HFFc6 (cell line): ENCODE measurements around the gene OPCML. TPM values are rescaled to one million over a fixed set of nuclear protein-coding genes. Genes with fewer than 3 reads are reported as not detected.

ENCODE experiments used
- DNase-seq: peaks from one replicate; pipeline ENCODE4 v3.0.0-alpha.2; 2018
- H3K27ac Mint-ChIP-seq: 2 replicates; pipeline ENCODE4 v1.8.0; 2020; ENCODE audit warnings: mild to moderate bottlenecking, mixed read lengths
- H3K27me3 Mint-ChIP-seq: 2 replicates; pipeline ENCODE4 v1.8.0; 2021; ENCODE audit warnings: mild to moderate bottlenecking, moderate library complexity, mixed read lengths; ENCODE audit not compliant: insufficient read depth
- H3K36me3 Mint-ChIP-seq: 2 replicates; pipeline ENCODE4 v1.8.0; 2021; ENCODE audit warnings: low read depth, mixed read lengths
- H3K4me1 Mint-ChIP-seq: 2 replicates; pipeline ENCODE4 v1.8.0; 2020; ENCODE audit warnings: low read depth, mixed read lengths
- H3K4me3 Mint-ChIP-seq: 2 replicates; pipeline ENCODE4 v1.8.0; 2020; ENCODE audit warnings: mild to moderate bottlenecking, moderate library complexity, mixed read lengths
- H3K9me3 Mint-ChIP-seq: 2 replicates; pipeline ENCODE4 v1.8.0; 2020; ENCODE audit warnings: mild to moderate bottlenecking, mixed read lengths
- total RNA-seq, 6 experiments: library from RNA; stranded (reverse); fragmentation: NEBNext Ultra II Directional; extraction: Animal tissue kit (Norgen Biotek cat#: 25700); gene quantifications; 2 replicates in 1 of 6; 3 replicates in 5 of 6; pipeline ENCODE4 v1.2.3, GENCODE V29; 2021
- TF ChIP-seq, protein P1 (sequence below): fragments of 200-600 bp; sonication (generic); IDR thresholded peaks from 2 replicates; pipeline ENCODE4 v1.5.0; 2021; ENCODE audit warnings: antibody characterized with exemption, mild to moderate bottlenecking

The OPCML gene
- total RNA-seq, 6 experiments from 2014 or later = 0.11 to 1.7 (median 0.33) TPM

DNA sequence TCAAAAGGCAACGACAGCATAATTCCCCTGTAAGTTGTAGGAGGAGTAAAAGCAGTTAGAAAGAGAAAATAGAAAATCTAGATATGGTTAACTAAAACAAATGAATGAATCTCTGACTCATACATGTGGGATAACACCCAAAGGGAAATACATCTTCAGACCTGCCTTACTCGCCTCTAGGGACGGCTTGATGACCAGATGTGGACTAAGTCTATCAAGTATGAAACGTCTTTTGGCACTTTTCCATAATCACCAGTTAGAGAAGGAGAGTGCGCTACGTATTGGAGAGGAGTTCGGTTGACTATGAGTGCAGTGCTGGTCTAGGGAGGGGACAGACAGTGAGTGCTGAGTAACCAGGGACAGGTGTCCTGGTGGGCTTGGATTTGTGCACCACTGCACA is 459.9 kb downstream of the OPCML start:
- Mint-ChIP-seq H3K4me1 (no peaks in the 10 kb centered on the region; the same call in 1 of the 2 replicates), H3K27me3 (peaks cover 21% of the 10 kb centered on the region), H3K9me3 (0 out of 2 replicates have a peak, but pooled peaks cover 3% of the 10 kb centered on the region), H3K4me3 (no peak overlapping the region), H3K27ac (no peak overlapping the region), H3K36me3 (no peaks in the 10 kb centered on the region)
- no peak for DNase-seq
- TF ChIP-seq, protein P1, sequence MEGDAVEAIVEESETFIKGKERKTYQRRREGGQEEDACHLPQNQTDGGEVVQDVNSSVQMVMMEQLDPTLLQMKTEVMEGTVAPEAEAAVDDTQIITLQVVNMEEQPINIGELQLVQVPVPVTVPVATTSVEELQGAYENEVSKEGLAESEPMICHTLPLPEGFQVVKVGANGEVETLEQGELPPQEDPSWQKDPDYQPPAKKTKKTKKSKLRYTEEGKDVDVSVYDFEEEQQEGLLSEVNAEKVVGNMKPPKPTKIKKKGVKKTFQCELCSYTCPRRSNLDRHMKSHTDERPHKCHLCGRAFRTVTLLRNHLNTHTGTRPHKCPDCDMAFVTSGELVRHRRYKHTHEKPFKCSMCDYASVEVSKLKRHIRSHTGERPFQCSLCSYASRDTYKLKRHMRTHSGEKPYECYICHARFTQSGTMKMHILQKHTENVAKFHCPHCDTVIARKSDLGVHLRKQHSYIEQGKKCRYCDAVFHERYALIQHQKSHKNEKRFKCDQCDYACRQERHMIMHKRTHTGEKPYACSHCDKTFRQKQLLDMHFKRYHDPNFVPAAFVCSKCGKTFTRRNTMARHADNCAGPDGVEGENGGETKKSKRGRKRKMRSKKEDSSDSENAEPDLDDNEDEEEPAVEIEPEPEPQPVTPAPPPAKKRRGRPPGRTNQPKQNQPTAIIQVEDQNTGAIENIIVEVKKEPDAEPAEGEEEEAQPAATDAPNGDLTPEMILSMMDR = no peak

DNA sequence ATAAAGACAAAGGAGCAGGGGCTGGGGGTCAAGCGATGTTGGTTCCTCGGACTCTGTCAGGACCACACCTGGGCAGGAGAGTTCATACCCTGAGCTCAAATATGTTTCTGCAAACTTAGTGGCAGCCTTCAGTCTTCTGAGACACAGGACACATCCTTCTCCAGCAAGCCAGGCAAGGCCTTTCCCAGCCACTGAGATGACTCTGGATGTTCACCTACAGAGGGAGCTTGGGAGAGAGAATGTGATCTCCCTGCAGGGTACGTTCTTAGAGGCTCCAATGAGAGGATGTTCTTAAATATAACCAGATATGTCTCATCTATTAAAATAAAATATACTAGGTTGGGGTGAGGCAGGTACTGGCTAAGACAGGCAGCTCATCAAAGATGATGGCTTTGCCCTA is 461.5 kb downstream of the OPCML start:
- DNase-seq = no peak
- Mint-ChIP-seq H3K36me3 (no peaks in the 10 kb centered on the region), H3K4me3 (no peak overlapping the region), H3K9me3 (peaks cover 6% of the 10 kb centered on the region; the same call in 1 of the 2 replicates), H3K27ac (no peak overlapping the region), H3K27me3 (peaks cover 10% of the 10 kb centered on the region), H3K4me1 (peaks cover 8% of the 10 kb centered on the region)
- TF ChIP-seq, protein P1 = no peak

DNA sequence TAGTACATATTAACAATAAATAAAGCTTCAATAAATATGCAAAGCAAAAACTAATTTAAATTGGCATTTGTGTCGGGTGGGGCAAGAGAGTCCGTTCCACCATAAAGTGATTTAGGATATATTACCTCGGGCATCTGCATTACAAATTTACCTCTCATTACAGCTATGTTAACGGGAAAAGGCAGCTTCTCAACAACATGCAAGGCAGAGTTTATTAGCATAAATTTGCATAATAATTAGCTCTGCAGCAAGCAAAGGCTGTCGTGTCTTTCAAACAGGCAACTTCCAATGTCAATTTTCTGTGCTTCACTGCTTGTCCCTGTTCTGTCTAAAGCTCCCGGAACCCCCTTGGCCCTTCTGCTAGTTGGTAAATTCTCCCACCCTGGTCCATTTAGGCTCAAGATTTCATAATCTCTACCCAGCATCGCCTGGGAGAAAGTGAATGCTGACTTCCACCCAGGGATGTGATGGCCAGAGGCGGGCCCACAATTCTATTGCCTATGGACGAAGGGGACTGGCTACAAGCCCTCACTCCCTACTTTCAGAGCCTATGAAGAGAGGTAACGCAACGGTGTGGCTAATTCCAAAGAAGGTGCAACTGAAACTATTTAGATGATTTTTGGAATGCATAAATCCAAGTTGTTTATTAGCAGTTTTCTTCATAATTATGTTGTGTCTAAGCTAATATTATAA is 462.1 kb downstream of the OPCML start:
- Mint-ChIP-seq H3K4me3 (no peak overlapping the region), H3K27me3 (peaks cover 6% of the 10 kb centered on the region), H3K27ac (no peak overlapping the region), H3K36me3 (no peaks in the 10 kb centered on the region), H3K9me3 (peaks cover 8% of the 10 kb centered on the region; the same call in 1 of the 2 replicates), H3K4me1 (peaks cover 11% of the 10 kb centered on the region)
- TF ChIP-seq, protein P1 = no peak
- no peak for DNase-seq

DNA sequence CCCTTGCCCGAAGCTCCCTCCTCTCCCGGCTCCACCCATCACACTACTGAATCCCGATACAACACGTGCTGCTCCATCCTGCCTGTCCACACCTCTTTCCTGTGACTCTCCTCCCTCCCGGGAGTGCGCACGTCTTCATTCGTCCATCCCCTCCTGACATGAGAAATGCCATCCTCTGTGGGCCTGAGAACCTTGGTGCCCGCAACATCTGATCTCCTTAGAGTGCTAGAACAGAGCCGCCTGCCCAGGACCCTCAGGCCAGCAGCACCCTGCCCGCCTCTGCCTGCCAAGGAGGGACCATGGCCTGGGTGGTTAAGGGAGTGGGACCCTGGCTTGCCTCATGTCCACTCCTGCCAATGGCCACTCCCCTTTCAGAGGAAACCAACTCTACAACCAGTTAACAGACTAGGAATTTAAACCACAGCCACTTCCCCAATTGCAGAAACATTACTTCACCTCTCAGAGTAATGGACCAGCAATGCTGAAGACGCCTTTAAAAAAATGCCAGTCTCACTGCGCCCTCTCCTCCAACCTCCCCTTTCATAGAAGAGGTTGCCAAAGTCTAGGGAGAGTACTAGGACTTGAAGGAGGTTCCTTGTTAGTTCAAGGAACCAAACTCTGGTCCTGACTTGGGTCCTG is 466.3 kb downstream of the OPCML start:
- TF ChIP-seq, protein P1 = no peak
- peaks cover 1% of the 10 kb centered on the region for H3K27me3 Mint-ChIP-seq
- H3K4me3 Mint-ChIP-seq = peak overlapping the region; percentile 10; the same call in 1 of the 2 replicates
- DNase-seq = peak; percentile 61
- H3K4me1 Mint-ChIP-seq = peaks cover 16% of the 10 kb centered on the region
- H3K9me3 Mint-ChIP-seq = peaks cover 8% of the 10 kb centered on the region; the same call in 1 of the 2 replicates
- peak overlapping the region; percentile 32; the same call in 1 of the 2 replicates for H3K27ac Mint-ChIP-seq
- H3K36me3 Mint-ChIP-seq = no peaks in the 10 kb centered on the region

DNA sequence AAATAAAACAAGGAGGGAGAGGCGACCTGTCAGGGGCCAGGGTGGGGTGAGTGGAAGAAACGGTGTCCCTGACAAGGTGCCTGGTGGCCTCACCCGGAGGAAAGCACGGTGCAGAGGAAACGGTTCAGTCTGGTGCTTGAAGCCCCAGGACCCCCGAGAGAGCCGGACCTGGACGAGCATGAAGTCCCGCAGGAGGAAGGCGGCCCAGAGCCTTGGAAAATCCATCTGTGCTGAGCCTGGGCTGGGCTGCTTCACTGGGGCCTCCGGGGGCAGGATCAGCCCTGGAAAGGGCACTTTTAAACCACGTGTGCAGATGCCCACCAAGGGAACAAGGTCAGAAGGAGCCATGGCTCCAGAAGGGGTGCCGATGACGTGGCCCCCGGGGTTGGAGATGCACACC is 467.3 kb downstream of the OPCML start:
- peaks cover 16% of the 10 kb centered on the region for H3K4me1 Mint-ChIP-seq
- H3K9me3 Mint-ChIP-seq = peaks cover 8% of the 10 kb centered on the region; the same call in 1 of the 2 replicates
- H3K36me3 Mint-ChIP-seq = no peaks in the 10 kb centered on the region
- TF ChIP-seq, protein P1 = no peak
- DNase-seq = no peak
- peaks cover 1% of the 10 kb centered on the region for H3K27me3 Mint-ChIP-seq
- peak overlapping the region; percentile 82 for H3K4me3 Mint-ChIP-seq
- H3K27ac Mint-ChIP-seq = no peak overlapping the region
